GM19023 (cell line): ENCODE measurements around the gene ZNF22.

Experiments
- ATAC-seq: cut with Tn5 transposase; IDR thresholded peaks from one replicate; pipeline ENCODE4 v1.9.1; 2021; ENCODE audit warnings: mild to moderate bottlenecking, moderate library complexity; ENCODE audit not compliant: unreplicated experiment

ZNF22 gene

GRCh38 chr10:44963772-44964633, 36.7 kb upstream of the ZNF22 start:
- ATAC-seq: no peak

GRCh38 chr10:44965104-44965503, 35.6 kb upstream of the ZNF22 start:
- ATAC-seq: no peak

- peak; percentile 36 for ATAC-seq
Observed at GRCh38 chr10:44965651-44966097, 35.0 kb upstream of the ZNF22 start.

GRCh38 chr10:44966129-44966815, 34.5 kb upstream of the ZNF22 start:
- ATAC-seq: peak; percentile 25

GRCh38 chr10:44966816-44967509, 33.8 kb upstream of the ZNF22 start:
- ATAC-seq: no peak

GRCh38 chr10:44967616-44968015, 33.1 kb upstream of the ZNF22 start:
- ATAC-seq: no peak

GRCh38 chr10:44968091-44968490, 32.6 kb upstream of the ZNF22 start:
- no peak for ATAC-seq

- ATAC-seq: no peak
Observed at GRCh38 chr10:44968500-44969400, 32.0 kb upstream of the ZNF22 start.

GRCh38 chr10:44969854-44970253, 30.9 kb upstream of the ZNF22 start:
- ATAC-seq: no peak

GRCh38 chr10:44970812-44971395, 29.8 kb upstream of the ZNF22 start:
- no peak for ATAC-seq

- ATAC-seq: no peak
Observed at GRCh38 chr10:44971434-44971833, 29.3 kb upstream of the ZNF22 start.

GRCh38 chr10:44971935-44972757, 28.6 kb upstream of the ZNF22 start:
- no peak for ATAC-seq

- ATAC-seq: no peak
Observed at GRCh38 chr10:44972874-44973306, 27.8 kb upstream of the ZNF22 start.

- peak; percentile 22 for ATAC-seq
Observed at GRCh38 chr10:44973323-44974081, 27.2 kb upstream of the ZNF22 start.

- ATAC-seq: no peak
Observed at GRCh38 chr10:44974082-44974627, 26.6 kb upstream of the ZNF22 start.

- peak; percentile 68 for ATAC-seq
Observed at GRCh38 chr10:44974628-44975430, 25.9 kb upstream of the ZNF22 start.
